Neural crest cell (in vitro differentiated cells): ENCODE results near the gene ADAMTS4. TPM values are rescaled to one million over a fixed set of nuclear protein-coding genes. Genes with fewer than 3 reads are reported as not detected.
A peak's percentile ranks its signal among the peaks of the same experiment; 100 is the strongest.

Experiments
- DNase-seq: peaks from one replicate; pipeline ENCODE4 v3.0.0; 2021; ENCODE audit warnings: low read depth, mixed read lengths, low spot score
- H3K27ac Mint-ChIP-seq: one replicate; pipeline ENCODE4 v1.8.0; 2021; ENCODE audit warnings: mild to moderate bottlenecking, mixed read lengths; ENCODE audit not compliant: unreplicated experiment
- H3K27me3 Mint-ChIP-seq: 2 replicates; pipeline ENCODE4 v1.8.0; 2021; ENCODE audit warnings: low read depth, mild to moderate bottlenecking, mixed read lengths
- H3K36me3 Mint-ChIP-seq: 2 replicates; pipeline ENCODE4 v1.8.0; 2021; ENCODE audit warnings: low read depth, mild to moderate bottlenecking, mixed read lengths
- H3K4me1 Mint-ChIP-seq: 2 replicates; pipeline ENCODE4 v1.8.0; 2021; ENCODE audit warnings: mixed read lengths
- H3K4me3 Mint-ChIP-seq: one replicate; pipeline ENCODE4 v1.8.0; 2021; ENCODE audit warnings: mild to moderate bottlenecking, mixed read lengths
- H3K9me3 Mint-ChIP-seq: 2 replicates; pipeline ENCODE4 v1.8.0; 2021; ENCODE audit warnings: mixed read lengths
- CTCF ChIP-seq: fragments of 200-600 bp; sonication (generic); conservative IDR thresholded peaks from 2 replicates; pipeline ENCODE4 v1.5.0; 2021; ENCODE audit warnings: antibody characterized with exemption, mild to moderate bottlenecking
- total RNA-seq: library from RNA; stranded (reverse); gene quantifications from 2 replicates; pipeline ENCODE4 v1.2.1, GENCODE V29; 2021

The ADAMTS4 gene
- total RNA-seq, 1 donor from 2014 or later, result 4.6 TPM

- Mint-ChIP-seq H3K9me3 (no peaks in the 10 kb centered on the region), H3K27ac (peak overlapping the region; percentile 96), H3K4me1 (peaks cover 71% of the 10 kb centered on the region), H3K36me3 (peaks cover 12% of the 10 kb centered on the region), H3K27me3 (no peaks in the 10 kb centered on the region), H3K4me3 (peak overlapping the region; percentile 96)
- DNase-seq, result peak; percentile 48
- no peak for TF ChIP-seq CTCF
Observed at GRCh38 chr1:161200992-161201835, 2.4 kb upstream of the ADAMTS4 start.

GRCh38 chr1:161200421-161200991 is 1.7 kb upstream of the ADAMTS4 start:
- DNase-seq, result no peak
- Mint-ChIP-seq H3K36me3 (peaks cover 12% of the 10 kb centered on the region), H3K9me3 (no peaks in the 10 kb centered on the region), H3K4me3 (peak overlapping the region; percentile 96), H3K4me1 (peaks cover 71% of the 10 kb centered on the region), H3K27ac (peak overlapping the region; percentile 96), H3K27me3 (no peaks in the 10 kb centered on the region)
- TF ChIP-seq CTCF, result no peak

- H3K4me3 Mint-ChIP-seq, result peak overlapping the region; percentile 96
- no peak for DNase-seq
Observed at GRCh38 chr1:161199506-161200139, 769 bp upstream of the ADAMTS4 start.

GRCh38 chr1:161198194-161198896 is 509 bp downstream of the ADAMTS4 start:
- H3K4me3 Mint-ChIP-seq, result peak overlapping the region; percentile 79
- TF ChIP-seq CTCF, result no peak
- peak; percentile 29 for DNase-seq
- H3K27me3 Mint-ChIP-seq, result no peaks in the 10 kb centered on the region
- no peaks in the 10 kb centered on the region for H3K9me3 Mint-ChIP-seq
- peaks cover 4% of the 10 kb centered on the region for H3K36me3 Mint-ChIP-seq
- H3K4me1 Mint-ChIP-seq, result peaks cover 57% of the 10 kb centered on the region
- H3K27ac Mint-ChIP-seq, result no peak overlapping the region

More at GRCh38 chr1:161199506-161200139, 769 bp upstream of the ADAMTS4 start:
- TF ChIP-seq CTCF, result no peak
- Mint-ChIP-seq H3K27me3 (no peaks in the 10 kb centered on the region), H3K4me1 (peaks cover 67% of the 10 kb centered on the region), H3K36me3 (peaks cover 10% of the 10 kb centered on the region), H3K27ac (peak overlapping the region; percentile 96), H3K9me3 (no peaks in the 10 kb centered on the region)

- H3K27ac Mint-ChIP-seq, result peak overlapping the region; percentile 91
Observed at GRCh38 chr1:161197560-161198193, 1.2 kb downstream of the ADAMTS4 start.

More at GRCh38 chr1:161197560-161198193, 1.2 kb downstream of the ADAMTS4 start:
- H3K36me3 Mint-ChIP-seq, result peaks cover 2% of the 10 kb centered on the region
- H3K4me1 Mint-ChIP-seq, result peaks cover 57% of the 10 kb centered on the region
- H3K9me3 Mint-ChIP-seq, result no peaks in the 10 kb centered on the region
- H3K4me3 Mint-ChIP-seq, result peak overlapping the region; percentile 79
- no peak for TF ChIP-seq CTCF
- no peaks in the 10 kb centered on the region for H3K27me3 Mint-ChIP-seq
- no peak for DNase-seq
